ENCODE results near the gene CRK.
"Not testable (repeated sequence)": the region's sequence is repeated elsewhere in the genome, so short reads cannot be mapped to it uniquely, and the experiment has no call there.

CRK gene

DNA sequence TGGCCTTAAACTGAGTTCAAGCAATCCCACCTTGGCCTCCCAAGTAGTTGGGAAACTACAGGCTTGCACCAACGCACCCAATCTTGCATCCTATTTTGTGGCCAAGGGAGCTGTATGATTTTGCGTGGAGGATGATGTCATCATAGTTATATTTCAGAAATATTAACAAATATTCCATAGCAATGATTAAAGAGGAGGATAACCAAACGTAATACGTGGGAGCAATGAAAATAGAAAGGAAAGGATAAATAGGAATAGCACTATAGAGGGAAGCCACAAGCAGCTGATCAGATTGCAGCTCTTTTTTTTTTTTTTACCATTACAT, 53.8 kb downstream of the CRK start:
- Histone ChIP-seq H3K4me1 (ENCODE audit: control extremely low read depth in 1 of 4, control insufficient read depth in 4 of 4, insufficient read depth in 4 of 4, low read length in 3 of 4) (peaks cover 15 to 21% (median 19%) of the 10 kb centered on the region in 4 experiments), H3K4me3 (ENCODE audit: control insufficient read depth in 1 of 7, extremely low read depth in 1 of 7, insufficient read depth in 4 of 7, low read depth in 2 of 7, low read length in 6 of 7) (no peak overlapping the region), H3K36me3 (ENCODE audit: control insufficient read depth in 4 of 4, insufficient read depth in 4 of 4, low read length in 3 of 4) (peaks cover 0 to 5% (median 0%) of the 10 kb centered on the region in 4 experiments), H3K27ac (ENCODE audit: insufficient read depth in 1 of 2, low read depth in 1 of 2, low read length in 2 of 2, poor library complexity in 1 of 2, severe bottlenecking in 2 of 2) (no peak overlapping the region), H3K27me3 (replicated peaks in 2 of 5; ENCODE audit: control insufficient read depth in 4 of 5, insufficient read depth in 5 of 5, low read length in 4 of 5) (no peaks in the 10 kb centered on the region), H3K9me3 (ENCODE audit: control extremely low read depth in 1 of 5, control insufficient read depth in 4 of 5, insufficient read depth in 2 of 5, low read depth in 1 of 5, low read length in 4 of 5) (no peaks in the 10 kb centered on the region)
- ChIA-PET CTCF (interaction anchor here (0.8 to 1.2 kb wide), 3 partner anchors 11 to 227 kb away, joined by 3 to 4 read pairs (median 3); no protein-coding TSS in a partner anchor), POLR2A (no interaction called here)
- WGBS (ENCODE audit: insufficient coverage): no CpG with 5 or more reads among the region's 4 CpGs
- no peak for DNase-seq

GRCh38 chr17:1399679-1400512, 56.1 kb downstream of the CRK start, which contains the start of gene YWHAE:
Gene YWHAE, minus strand, starts transcription at chr17:1400222. Its CDS starts 112 bp downstream, at chr17:1400110.
- no peaks in the 10 kb centered on the region for H3K27me3 ChIP-seq (replicated peaks in 2 of 5; ENCODE audit: control insufficient read depth in 4 of 5, insufficient read depth in 5 of 5, low read length in 4 of 5)
- peaks cover 0 to 16% (median 0%) of the 10 kb centered on the region in 4 experiments for H3K36me3 ChIP-seq (ENCODE audit: control insufficient read depth in 4 of 4, insufficient read depth in 4 of 4, low read length in 3 of 4)
- ChIA-PET CTCF (interaction anchor here (0.7 to 2.7 kb wide), 4 partner anchors 8 to 72 kb away, joined by 3 to 9 read pairs (median 4); no protein-coding TSS in a partner anchor), POLR2A (interaction anchor here (0.7 to 1.7 kb wide), 6 partner anchors 9 to 116 kb away, joined by 3 to 13 read pairs (median 4); partner anchors contain the start of gene CRK)
- DNase-seq: peak; percentile 92 to 96 (median 94)
- peak within 1 kb of the TSS; percentile 92 to 99 (median 96) for H3K4me3 ChIP-seq (ENCODE audit: control insufficient read depth in 1 of 7, extremely low read depth in 1 of 7, insufficient read depth in 4 of 7, low read depth in 2 of 7, low read length in 6 of 7)
- H3K27ac ChIP-seq (ENCODE audit: insufficient read depth in 1 of 2, low read depth in 1 of 2, low read length in 2 of 2, poor library complexity in 1 of 2, severe bottlenecking in 2 of 2): peak within 1 kb of the TSS; percentile 95 to 99
- H3K9me3 ChIP-seq (ENCODE audit: control extremely low read depth in 1 of 5, control insufficient read depth in 4 of 5, insufficient read depth in 2 of 5, low read depth in 1 of 5, low read length in 4 of 5): no peaks in the 10 kb centered on the region
- WGBS (ENCODE audit: insufficient coverage): under 1% methylated on average over 65 of the region's 82 CpGs
- peaks cover 16 to 25% (median 20%) of the 10 kb centered on the region in 4 experiments for H3K4me1 ChIP-seq (ENCODE audit: control extremely low read depth in 1 of 4, control insufficient read depth in 4 of 4, insufficient read depth in 4 of 4, low read length in 3 of 4)

DNA sequence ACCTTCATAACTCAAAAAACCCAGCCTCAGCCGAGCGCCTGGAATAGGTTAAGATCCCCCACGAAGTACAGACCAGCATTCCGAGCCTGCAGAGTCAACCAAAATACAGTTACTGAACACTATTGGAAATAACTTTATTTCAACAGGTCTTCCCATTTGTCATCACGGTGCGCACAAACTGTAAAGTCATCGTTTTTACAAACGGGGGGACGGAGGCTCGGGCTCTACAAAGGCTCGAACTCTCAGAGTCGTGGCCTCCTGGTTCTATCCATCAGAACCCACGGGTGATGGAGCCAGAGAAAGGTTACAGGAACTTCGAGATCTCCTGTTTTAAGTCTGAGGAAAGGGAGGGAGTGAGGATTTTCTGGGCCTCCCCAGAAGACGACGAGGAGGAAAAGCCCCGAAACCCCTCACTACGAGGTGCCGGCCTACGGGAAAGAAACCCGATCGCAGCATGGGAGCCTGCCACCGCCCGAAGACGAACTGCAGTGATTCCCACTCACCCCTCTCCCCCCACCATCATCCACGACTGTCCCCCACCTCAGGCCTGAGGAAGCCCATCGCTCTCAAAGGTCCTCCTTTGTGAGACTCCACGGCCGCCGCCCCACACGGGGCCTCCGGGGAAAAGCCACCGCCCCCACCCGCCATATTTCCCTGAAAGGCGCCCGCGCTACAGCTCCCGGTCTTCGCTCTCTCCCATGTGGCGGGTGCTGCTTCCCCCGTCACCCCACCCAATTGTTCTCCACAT, 56.9 kb downstream of the CRK start:
- POLR2A ChIA-PET: interaction anchor here (1.3 to 1.7 kb wide), 2 partner anchors 34 to 116 kb away, joined by 3 to 13 read pairs; no protein-coding TSS in a partner anchor
- peaks cover 16 to 25% (median 20%) of the 10 kb centered on the region in 4 experiments for H3K4me1 ChIP-seq (ENCODE audit: control extremely low read depth in 1 of 4, control insufficient read depth in 4 of 4, insufficient read depth in 4 of 4, low read length in 3 of 4)

GRCh38 chr17:1398028-1398427, 58.0 kb downstream of the CRK start:
- 0% methylated on average over 1 of the region's 2 CpGs for WGBS (ENCODE audit: insufficient coverage)
- H3K9me3 ChIP-seq (ENCODE audit: control extremely low read depth in 1 of 5, control insufficient read depth in 4 of 5, insufficient read depth in 2 of 5, low read depth in 1 of 5, low read length in 4 of 5): no peaks in the 10 kb centered on the region
- peaks cover 16 to 31% (median 20%) of the 10 kb centered on the region in 4 experiments for H3K4me1 ChIP-seq (ENCODE audit: control extremely low read depth in 1 of 4, control insufficient read depth in 4 of 4, insufficient read depth in 4 of 4, low read length in 3 of 4)
- peak overlapping the region; percentile 95 to 99 for H3K27ac ChIP-seq (ENCODE audit: insufficient read depth in 1 of 2, low read depth in 1 of 2, low read length in 2 of 2, poor library complexity in 1 of 2, severe bottlenecking in 2 of 2)
- DNase-seq: peak in 2 of 3 donors; percentile 40 to 49
- H3K27me3 ChIP-seq (replicated peaks in 2 of 5; ENCODE audit: control insufficient read depth in 4 of 5, insufficient read depth in 5 of 5, low read length in 4 of 5): no peaks in the 10 kb centered on the region
- POLR2A ChIA-PET: no interaction called here
- H3K36me3 ChIP-seq (ENCODE audit: control insufficient read depth in 4 of 4, insufficient read depth in 4 of 4, low read length in 3 of 4): peaks cover 0 to 24% (median 2%) of the 10 kb centered on the region in 4 experiments
- CTCF ChIA-PET: interaction anchor here (1.6 to 1.9 kb wide), 2 partner anchors 32 to 36 kb away, joined by 4 to 10 read pairs; no protein-coding TSS in a partner anchor
- peak overlapping the region in 6 of 7 experiments; percentile 92 to 99 (median 96) for H3K4me3 ChIP-seq (ENCODE audit: control insufficient read depth in 1 of 7, extremely low read depth in 1 of 7, insufficient read depth in 4 of 7, low read depth in 2 of 7, low read length in 6 of 7)

More for the DNA sequence above, 56.9 kb downstream of the CRK start:
- H3K36me3 ChIP-seq (ENCODE audit: control insufficient read depth in 4 of 4, insufficient read depth in 4 of 4, low read length in 3 of 4): peaks cover 0 to 16% (median 0%) of the 10 kb centered on the region in 4 experiments
- 1% methylated on average over 27 of the region's 41 CpGs for WGBS (ENCODE audit: insufficient coverage)
- H3K4me3 ChIP-seq (ENCODE audit: control insufficient read depth in 1 of 7, extremely low read depth in 1 of 7, insufficient read depth in 4 of 7, low read depth in 2 of 7, low read length in 6 of 7): peak overlapping the region; percentile 92 to 99 (median 96)
- no peaks in the 10 kb centered on the region for H3K27me3 ChIP-seq (replicated peaks in 2 of 5; ENCODE audit: control insufficient read depth in 4 of 5, insufficient read depth in 5 of 5, low read length in 4 of 5)
- CTCF ChIA-PET: interaction anchor here (0.7 to 2.7 kb wide), 2 partner anchors 7 to 73 kb away, joined by 3 to 9 read pairs; no protein-coding TSS in a partner anchor
- H3K27ac ChIP-seq (ENCODE audit: insufficient read depth in 1 of 2, low read depth in 1 of 2, low read length in 2 of 2, poor library complexity in 1 of 2, severe bottlenecking in 2 of 2): peak overlapping the region; percentile 95 to 99
- no peaks in the 10 kb centered on the region for H3K9me3 ChIP-seq (ENCODE audit: control extremely low read depth in 1 of 5, control insufficient read depth in 4 of 5, insufficient read depth in 2 of 5, low read depth in 1 of 5, low read length in 4 of 5)
- DNase-seq: peak; percentile 27 to 63 (median 43)

DNA sequence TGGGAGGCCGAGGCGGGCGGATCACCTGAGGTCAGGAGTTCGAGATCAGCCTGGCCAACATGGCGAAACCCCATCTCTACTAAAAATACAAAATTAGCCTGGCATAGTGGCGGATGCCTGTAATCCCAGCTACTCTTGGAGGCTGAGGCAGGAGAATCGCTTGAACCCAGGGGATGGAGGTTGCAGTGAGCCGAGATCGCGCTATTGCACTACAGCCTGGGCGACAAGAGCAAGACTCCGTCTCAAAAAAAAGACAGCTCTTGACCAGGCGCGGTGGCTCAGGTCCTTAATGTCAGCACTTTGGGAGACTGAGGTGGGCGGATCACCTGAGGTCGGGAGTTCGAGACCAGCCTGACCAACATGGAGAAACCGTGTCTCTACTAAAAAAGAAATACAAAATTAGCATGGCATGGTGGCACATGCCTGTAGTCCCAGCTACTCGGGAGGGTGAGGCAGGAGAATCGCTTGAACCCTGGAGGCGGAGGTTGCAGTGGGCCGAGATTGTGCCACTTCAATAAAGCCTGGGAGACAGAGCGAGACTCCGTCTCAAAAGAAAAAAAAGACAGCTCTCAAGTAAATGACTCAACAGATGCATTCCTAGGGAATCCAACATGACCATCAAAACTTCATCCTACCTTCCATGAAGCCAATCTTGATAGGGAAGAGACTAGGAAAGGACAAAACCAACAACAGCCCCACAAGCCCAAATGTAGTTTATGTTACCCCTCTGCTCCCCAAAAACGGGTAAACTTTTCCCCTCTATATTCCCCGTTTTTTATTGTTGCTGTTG, 60.0 kb downstream of the CRK start:
- 94% methylated on average over 24 of the region's 26 CpGs for WGBS (ENCODE audit: insufficient coverage)
- H3K9me3 ChIP-seq (ENCODE audit: control extremely low read depth in 1 of 5, control insufficient read depth in 4 of 5, insufficient read depth in 2 of 5, low read depth in 1 of 5, low read length in 4 of 5); H3K27ac ChIP-seq (ENCODE audit: insufficient read depth in 1 of 2, low read depth in 1 of 2, low read length in 2 of 2, poor library complexity in 1 of 2, severe bottlenecking in 2 of 2); H3K27me3 ChIP-seq (replicated peaks in 2 of 5; ENCODE audit: control insufficient read depth in 4 of 5, insufficient read depth in 5 of 5, low read length in 4 of 5); DNase-seq; POLR2A ChIA-PET; H3K4me3 ChIP-seq (ENCODE audit: control insufficient read depth in 1 of 7, extremely low read depth in 1 of 7, insufficient read depth in 4 of 7, low read depth in 2 of 7, low read length in 6 of 7): not testable (repeated sequence)
- Histone ChIP-seq H3K4me1 (ENCODE audit: control extremely low read depth in 1 of 4, control insufficient read depth in 4 of 4, insufficient read depth in 4 of 4, low read length in 3 of 4) (peaks cover 20 to 44% (median 28%) of the 10 kb centered on the region in 4 experiments), H3K36me3 (ENCODE audit: control insufficient read depth in 4 of 4, insufficient read depth in 4 of 4, low read length in 3 of 4) (peaks cover 2 to 28% (median 3%) of the 10 kb centered on the region in 4 experiments)
- CTCF ChIA-PET: interaction anchor here (0.8 to 2.1 kb wide), 5 partner anchors 9 to 120 kb away, joined by 4 to 10 read pairs (median 4); partner anchors contain the start of gene INPP5K

DNA sequence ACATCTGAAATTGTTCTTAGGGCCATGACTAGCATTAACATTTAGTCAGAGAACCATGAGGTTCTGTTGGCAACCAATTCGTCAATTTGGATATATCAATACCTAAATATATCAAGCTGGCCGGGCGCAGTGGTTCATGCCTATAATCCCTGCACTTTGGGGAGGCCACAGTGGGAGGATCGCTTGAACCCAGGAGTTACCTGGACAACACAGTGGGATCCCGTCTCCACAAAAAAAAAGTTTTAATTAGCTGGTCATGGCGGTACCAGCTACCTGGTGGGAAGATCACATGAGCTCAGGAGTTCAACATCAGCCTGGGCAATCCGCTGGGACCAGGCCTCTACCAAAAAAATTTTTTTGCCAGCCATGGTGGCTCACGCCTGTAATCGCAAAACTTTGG, 64.5 kb downstream of the CRK start:
- Histone ChIP-seq H3K27me3 (replicated peaks in 2 of 5; ENCODE audit: control insufficient read depth in 4 of 5, insufficient read depth in 5 of 5, low read length in 4 of 5) (no peaks in the 10 kb centered on the region), H3K4me3 (ENCODE audit: control insufficient read depth in 1 of 7, extremely low read depth in 1 of 7, insufficient read depth in 4 of 7, low read depth in 2 of 7, low read length in 6 of 7) (no peak overlapping the region), H3K27ac (ENCODE audit: insufficient read depth in 1 of 2, low read depth in 1 of 2, low read length in 2 of 2, poor library complexity in 1 of 2, severe bottlenecking in 2 of 2) (peak overlapping the region; percentile 11 to 41), H3K4me1 (ENCODE audit: control extremely low read depth in 1 of 4, control insufficient read depth in 4 of 4, insufficient read depth in 4 of 4, low read length in 3 of 4) (peaks cover 9 to 29% (median 13%) of the 10 kb centered on the region in 4 experiments), H3K9me3 (ENCODE audit: control extremely low read depth in 1 of 5, control insufficient read depth in 4 of 5, insufficient read depth in 2 of 5, low read depth in 1 of 5, low read length in 4 of 5) (no peaks in the 10 kb centered on the region), H3K36me3 (ENCODE audit: control insufficient read depth in 4 of 4, insufficient read depth in 4 of 4, low read length in 3 of 4) (peaks cover 2 to 23% (median 5%) of the 10 kb centered on the region in 4 experiments)
- POLR2A ChIA-PET: interaction anchor here (1.1 to 1.7 kb wide), 3 partner anchors 9 to 20 kb away, joined by 4 to 8 read pairs (median 4); partner anchors contain the start of gene YWHAE
- CTCF ChIA-PET: interaction anchor here (1.0 to 3.1 kb wide), 8 partner anchors 9 to 124 kb away, joined by 3 to 16 read pairs (median 5); partner anchors contain the start of gene YWHAE
- WGBS (ENCODE audit: insufficient coverage): 99% methylated on average over 9 of the region's 9 CpGs
- no peak for DNase-seq
